Heart left ventricle (tissue), 16 donors: ENCODE data around the gene TBC1D1. TPM values are rescaled to one million over a fixed set of nuclear protein-coding genes. Genes with fewer than 3 reads are reported as not detected.

Experiments used
- ATAC-seq, 4 donors: fragments of 200-7000 bp; cut with Tn5 transposase; one replicate each; pipeline ENCODE4 v1.9.1; 2020 to 2022; ENCODE audit warnings: moderate library complexity in 4 of 4, mild to moderate bottlenecking in 3 of 4, moderate number of reproducible peaks in 1 of 4
- DNase-seq, 5 donors: peaks; one replicate each; pipeline ENCODE4 v3.0.0-alpha.2; 2020
- H3K27ac ChIP-seq, 12 donors: fragments of 200-600 bp; sonication (generic) in 4 of 12; one replicate each; pipeline versions ENCODE4 v1.5.0 to v1.8.0; 2016 to 2022; ENCODE audit warnings: mild to moderate bottlenecking in 2 of 12
- H3K27me3 ChIP-seq, 9 donors: fragments of 200-600 bp; sonication (generic) in 2 of 9; one replicate each; pipeline versions ENCODE4 v1.5.1 to v1.8.0; 2016 to 2022; ENCODE audit warnings: mild to moderate bottlenecking in 3 of 9
- H3K36me3 ChIP-seq, 9 donors: fragments of 200-600 bp; sonication (generic) in 2 of 9; one replicate each; pipeline versions ENCODE4 v1.5.0 to v1.8.0; 2018 to 2022; ENCODE audit warnings: mild to moderate bottlenecking in 2 of 9
- H3K4me1 ChIP-seq, 12 donors: fragments of 200-600 bp; sonication (generic) in 4 of 12; one replicate each; pipeline versions ENCODE4 v1.5.0 to v1.8.0; 2016 to 2022; ENCODE audit warnings: mild to moderate bottlenecking in 3 of 12
- H3K4me3 ChIP-seq, 12 donors: fragments of 200-600 bp; sonication (generic) in 4 of 12; one replicate each; pipeline versions ENCODE4 v1.5.0 to v1.8.0; 2017 to 2022; ENCODE audit warnings: mild to moderate bottlenecking in 9 of 12, moderate library complexity in 4 of 12
- H3K9me3 ChIP-seq, 12 donors: fragments of 200-600 bp; sonication (generic) in 4 of 12; one replicate each; pipeline versions ENCODE4 v1.5.0 to v1.8.0; 2016 to 2022; ENCODE audit warnings: mild to moderate bottlenecking in 1 of 12
- CTCF ChIP-seq, 12 donors: fragments of 200-600 bp; sonication (generic) in 4 of 12; IDR thresholded peaks; one replicate each; pipeline versions ENCODE4 v1.5.0 to v1.8.0; 2018 to 2022; ENCODE audit warnings: antibody characterized with exemption in 12 of 12, mild to moderate bottlenecking in 5 of 12
- POLR2A ChIP-seq, 2 donors: fragments of 450-650 bp; IDR thresholded peaks; one replicate each; pipeline ENCODE4 v1.6.1; 2017; ENCODE audit warnings: antibody characterized with exemption in 2 of 2, mild to moderate bottlenecking in 2 of 2, moderate library complexity in 2 of 2
- WGBS, 4 donors: extraction: QIAGEN DNeasy Blood & Tissue Kit in 2 of 4; methylation state at CpG; one replicate each; pipeline versions ENCODE4 v1.1.5 to v1.1.7; 2013 to 2018; 5-methylcytosine and 5-hydroxymethylcytosine counted together
- intact Hi-C, 10 donors: fragments of 100-400 bp; cut with DNase I; formaldehyde crosslinking; loops; one replicate each; pipeline versions ENCODE4 v1.11.1 to v1.14.2; 2022
- polyA plus RNA-seq, 2 donors: library from polyadenylated mRNA; stranded (reverse); fragments of 200-250 nt; gene quantifications; one replicate each; pipeline ENCODE4 v1.2.3, GENCODE V29; 2013
- total RNA-seq, 9 donors: library from RNA; depleted of rRNA in 2 of 9; stranded (reverse); fragments of >200 nt in 2 of 9; fragmentation: NEBNext Ultra II Directional in 3 of 9; extraction: Animal tissue kit (Norgen Biotek cat#: 25700) in 3 of 9; gene quantifications; one replicate each; pipeline versions ENCODE4 v1.1.0 to v1.2.4, GENCODE V29; 2016 to 2023
- donor health status: ischemic (EF 13 %, LVEDD 7.1; RV severe dilation, severe dysfunction).
- donor health status: healthy with polysubstance abuse.
- donor health status: DM: no; HTN: yes; CAD: no.
- donor health status: DM: no; HTN: no; CAD: no.
- donor health status: ischemic (EF 25% LVEDD 6.9; RV normal size, moderate dysfunction).
- donor health status: ischemic (EF 25% LVEDD 5.7; RV mildly dilated, moderate dysfunction).
- donor health status: healthy.
- donor health status: DM: yes; HTN: yes; CAD: no.
- donor health status: ischemic (EF 35%, LVEDD 5.7; RV mildly dilated, moderate dysfunction).
- donor health status: nonischemic (EF 11% LVEDD 7.7; RV severe dilation, severe dysfunction).
- donor health status: DM: yes; HTN: yes; CAD: no.
- donor health status: PGD.
- donor health status: ischemic (EF 29% LVEDD 5.4; RV normal size, mild dysfunction).
- donor health status: nonischemic (EF 23%, LVEDD 6.1; RV moderate dilation, normal function).

Gene TBC1D1
- total and polyA plus RNA-seq, 11 donors = 81.7 to 269 (median 140) TPM

- DNase-seq = no peak
- TF ChIP-seq CTCF (IDR thresholded peaks at IDR 0.05) (no peak), POLR2A (IDR thresholded peaks at IDR 0.05) (no peak)
- WGBS, 4 donors = 75 to 87% (median 76%) methylated on average over 4 of the region's 4 CpGs
- no peak overlapping the region for H3K4me3 ChIP-seq
- no peaks in the 10 kb centered on the region for H3K27me3 ChIP-seq
- ATAC-seq = no peak
- H3K4me1 ChIP-seq = peaks cover 10 to 96% (median 52%) of the 10 kb centered on the region in 12 donors
- peaks cover 0 to 23% (median 12%) of the 10 kb centered on the region in 9 donors for H3K36me3 ChIP-seq
- intact Hi-C loops = loop anchor here in 6 of 10 donors (5.0 to 10.0 kb wide), 7 partner anchors 81 to 791 kb away; partner anchors contain the start of gene FAM114A1 (in 1 of the 6)
- H3K9me3 ChIP-seq = no peaks in the 10 kb centered on the region
- peak overlapping the region in 10 of 12 donors; percentile 58 to 92 (median 75) for H3K27ac ChIP-seq
Measured at GRCh38 chr4:38073596-38074234, 182.8 kb downstream of the TBC1D1 start.

GRCh38 chr4:38075370-38076152 is 184.7 kb downstream of the TBC1D1 start:
- Histone ChIP-seq H3K9me3 (no peaks in the 10 kb centered on the region), H3K4me1 (peaks cover 12 to 95% (median 51%) of the 10 kb centered on the region in 12 donors), H3K4me3 (no peak overlapping the region), H3K27ac (peak overlapping the region in 11 of 12 donors; percentile 49 to 92 (median 73)), H3K27me3 (no peaks in the 10 kb centered on the region), H3K36me3 (peaks cover 0 to 22% (median 9%) of the 10 kb centered on the region in 9 donors)
- intact Hi-C loops = loop anchor here in 6 of 10 donors (5.0 to 10.0 kb wide), 5 partner anchors 37 to 789 kb away; partner anchors contain the start of gene FAM114A1 (in 1 of the 6)
- ATAC-seq = peak; percentile 49 to 82 (median 55)
- no peak for TF ChIP-seq POLR2A (IDR thresholded peaks at IDR 0.05)
- TF ChIP-seq CTCF (IDR thresholded peaks at IDR 0.05) = no peak
- peak in 1 of 5 donors; percentile 44 for DNase-seq
- WGBS, 4 donors = 48 to 54% (median 48%) methylated on average over 6 of the region's 6 CpGs

GRCh38 chr4:38076153-38076669 is 185.3 kb downstream of the TBC1D1 start:
- H3K36me3 ChIP-seq = peaks cover 0 to 22% (median 9%) of the 10 kb centered on the region in 9 donors
- peaks cover 9 to 95% (median 55%) of the 10 kb centered on the region in 12 donors for H3K4me1 ChIP-seq
- H3K9me3 ChIP-seq = no peaks in the 10 kb centered on the region
- ATAC-seq (no peak), DNase-seq (no peak)
- no peak overlapping the region for H3K4me3 ChIP-seq
- TF ChIP-seq CTCF (IDR thresholded peaks at IDR 0.05) = no peak
- peak overlapping the region in 11 of 12 donors; percentile 49 to 92 (median 63) for H3K27ac ChIP-seq
- WGBS, 4 donors = 81 to 88% (median 85%) methylated on average over 6 of the region's 6 CpGs
- no peaks in the 10 kb centered on the region for H3K27me3 ChIP-seq
- intact Hi-C loops = loop anchor here in 6 of 10 donors (5.0 to 10.0 kb wide), 5 partner anchors 36 to 789 kb away; partner anchors contain the start of gene FAM114A1 (in 1 of the 6)
